Stimulated activated CD8-positive, alpha-beta memory T cell treated with anti-CD3 and anti-CD28 coated beads, Interleukin-2, amount 100 ng/mL, for 1 hour (primary cell): ENCODE results near the gene SRD5A3.

Experiments used
- DNase-seq, 2 donors: peaks; one replicate each; pipeline ENCODE4 v3.0.0-alpha.2; 2020; ENCODE audit warnings: low read depth in 2 of 2

The SRD5A3 gene

GRCh38 chr4:55407764-55408163 is 61.7 kb downstream of the SRD5A3 start:
- DNase-seq, result no peak

DNA sequence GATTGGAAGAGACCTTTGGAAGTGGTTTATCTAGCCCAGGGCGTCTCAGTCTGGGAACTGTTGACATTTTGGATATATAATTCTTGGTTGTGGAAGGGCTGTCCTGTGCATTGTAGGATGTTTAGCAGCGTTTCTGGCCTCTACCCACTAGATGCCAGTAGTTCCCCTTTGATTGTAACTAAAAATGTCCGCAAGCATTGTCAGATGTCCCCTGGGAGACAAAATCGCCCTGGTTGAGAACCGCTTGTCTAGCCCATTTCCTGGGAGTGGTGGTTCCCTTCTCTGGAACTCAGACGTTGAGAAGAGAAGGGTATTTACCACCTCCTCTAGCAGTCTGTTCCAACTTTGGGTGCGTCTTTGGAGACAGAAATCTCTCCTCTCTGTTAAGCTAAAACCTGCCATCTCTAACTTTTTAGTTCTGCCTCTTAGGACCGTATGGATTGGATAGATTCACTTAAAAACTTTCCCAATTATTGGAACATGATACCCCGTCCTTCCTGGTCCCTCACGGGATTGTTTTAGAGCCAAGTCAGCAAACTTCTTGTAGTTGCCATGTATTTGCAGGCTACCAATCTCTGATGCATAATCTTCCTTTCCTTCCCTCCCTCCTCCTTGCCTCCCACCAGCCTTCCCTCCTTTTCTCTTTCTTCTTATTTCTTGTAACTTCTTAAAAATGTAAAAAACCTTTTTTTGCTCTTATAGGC is 63.6 kb downstream of the SRD5A3 start:
- no peak for DNase-seq

DNA sequence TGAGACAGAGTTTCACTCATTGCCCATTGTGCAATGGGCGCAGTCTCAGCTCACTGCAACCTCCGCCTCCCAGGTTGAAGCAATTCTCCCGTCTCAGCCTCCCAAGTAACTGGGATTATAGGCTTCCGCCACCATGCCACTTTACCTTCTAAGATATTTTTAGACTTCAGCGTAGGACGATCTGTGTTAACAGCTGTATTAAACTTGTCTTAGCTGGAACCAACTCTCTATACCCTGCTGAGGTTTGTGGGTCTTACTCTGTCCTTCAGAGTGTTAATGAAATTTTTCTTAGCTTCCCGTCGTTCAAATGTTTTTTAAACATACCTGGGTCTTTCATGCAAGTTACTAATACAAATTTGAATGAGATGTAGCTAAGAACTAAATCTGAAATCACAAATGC is 64.4 kb downstream of the SRD5A3 start:
- DNase-seq, result no peak

- DNase-seq, result no peak
Measured at GRCh38 chr4:55411621-55412020, 65.6 kb downstream of the SRD5A3 start.

DNA sequence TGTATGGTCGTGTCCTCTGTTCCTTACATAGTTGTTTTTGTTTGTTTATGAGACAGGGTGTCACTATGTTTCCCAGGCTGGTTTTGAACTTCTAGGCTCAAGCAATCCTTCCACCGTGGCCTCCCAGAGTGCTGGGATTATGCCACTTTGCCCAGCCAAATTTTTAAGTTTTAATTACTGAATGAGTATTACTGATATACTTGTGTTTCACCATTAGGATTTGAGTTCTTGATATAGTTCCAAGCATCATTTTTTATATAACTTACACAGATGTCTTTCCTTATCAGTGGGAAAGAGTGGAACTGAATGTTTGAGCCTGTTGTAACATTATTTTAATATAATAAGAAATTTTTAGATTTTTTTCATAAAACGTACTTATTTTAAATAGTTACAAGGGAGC is 70.1 kb downstream of the SRD5A3 start:
- no peak for DNase-seq
